NCI-H128 (cell line): ENCODE results near the gene ZKSCAN4.

Source experiments
- DNase-seq: peaks from one replicate; lab custom pipeline; 2025; ENCODE audit not compliant: unreplicated experiment; lab: John Stamatoyannopoulos, UW

ZKSCAN4 gene

GRCh38 chr6:28250747-28251146 is 1.3 kb downstream of the ZKSCAN4 start:
- DNase-seq = no peak

- no peak for DNase-seq
Observed at GRCh38 chr6:28248916-28249315, 3.2 kb downstream of the ZKSCAN4 start.

GRCh38 chr6:28245206-28245941 is 6.7 kb downstream of the ZKSCAN4 start:
- DNase-seq = no peak

- DNase-seq = no peak
Observed at GRCh38 chr6:28243946-28244345, 8.1 kb downstream of the ZKSCAN4 start.

- DNase-seq = no peak
Observed at GRCh38 chr6:28240471-28240870, 11.6 kb downstream of the ZKSCAN4 start.

GRCh38 chr6:28239636-28240035 is 12.4 kb downstream of the ZKSCAN4 start:
- DNase-seq = no peak

- no peak for DNase-seq
Observed at GRCh38 chr6:28235912-28236452, 16.1 kb downstream of the ZKSCAN4 start.

GRCh38 chr6:28232785-28233184 is 19.3 kb downstream of the ZKSCAN4 start:
- DNase-seq = no peak

GRCh38 chr6:28226460-28226859 is 25.6 kb downstream of the ZKSCAN4 start:
- DNase-seq = no peak

GRCh38 chr6:28225056-28225834 is 26.8 kb downstream of the ZKSCAN4 start, which contains the start of gene ZSCAN9:
ZSCAN9 (plus strand) TSS chr6:28225275; CDS start chr6:28227085, 1,810 bp downstream.
- peak; percentile 66 for DNase-seq

- no peak for DNase-seq
Observed at GRCh38 chr6:28224131-28225055, 27.7 kb downstream of the ZKSCAN4 start.

GRCh38 chr6:28220257-28221133 is 31.6 kb downstream of the ZKSCAN4 start:
- DNase-seq = no peak

GRCh38 chr6:28218312-28219248 is 33.5 kb downstream of the ZKSCAN4 start:
- peak; percentile 12 for DNase-seq

GRCh38 chr6:28217890-28218289 is 34.2 kb downstream of the ZKSCAN4 start:
- DNase-seq = no peak

GRCh38 chr6:28215425-28215824 is 36.6 kb downstream of the ZKSCAN4 start:
- DNase-seq = no peak

- no peak for DNase-seq
Observed at GRCh38 chr6:28213213-28213523, 38.9 kb downstream of the ZKSCAN4 start.

- no peak for DNase-seq
Observed at GRCh38 chr6:28212510-28213212, 39.4 kb downstream of the ZKSCAN4 start.

- no peak for DNase-seq
Observed at GRCh38 chr6:28211840-28212509, 40.1 kb downstream of the ZKSCAN4 start.
